Purkinje cell (primary cell): ENCODE measurements around the gene CNR1. TPM values are rescaled to one million over a fixed set of nuclear protein-coding genes. Genes with fewer than 3 reads are reported as not detected.

Experiments used
- polyA plus RNA-seq: library from polyadenylated mRNA; unstranded; fragments of >200 nt; fragmentation: Nextera tagmentation; gene quantifications from 2 replicates; pipeline ENCODE4 v1.2.1, GENCODE V29; 2014

The CNR1 gene
- 25.1 and 28.2 TPM in 2 replicates for polyA plus RNA-seq

GRCh38 chr6:88165844-88166492 lies at the start of gene CNR1:
TSS of gene CNR1 (minus strand) at chr6:88166347. CDS start at chr6:88145274, 21,073 bp downstream.

Other genes starting within 250 kb of the CNR1 start
- gene SPACA1, start 118.5 kb downstream of the CNR1 start, polyA plus RNA-seq, result not detected in 2 replicates